ENCODE data around the gene TRMT2A.

DNA sequence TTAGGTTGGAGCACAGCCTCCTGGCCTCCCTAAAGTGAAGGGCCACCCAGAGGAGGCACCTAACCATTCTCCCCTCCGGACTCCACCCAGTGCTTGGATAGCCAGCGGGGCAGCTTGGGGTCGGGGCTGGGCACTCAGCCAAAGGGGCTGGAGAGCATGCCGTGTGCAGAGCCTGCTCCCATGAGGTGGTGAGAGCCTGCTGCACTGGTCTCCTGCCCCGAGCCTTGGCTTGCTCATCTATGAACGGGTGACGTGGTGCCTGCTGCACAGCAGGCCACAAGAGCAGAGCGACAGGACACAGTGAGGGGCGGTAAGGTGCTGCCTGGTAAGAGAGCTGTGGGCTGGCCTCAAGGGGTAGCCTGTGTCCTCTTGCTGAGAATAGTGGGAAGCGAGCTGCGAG is 47.8 kb upstream of the TRMT2A start:
- no peak for TF ChIP-seq POLR2AphosphoS5 (IDR thresholded peaks at IDR 0.05; ENCODE audit: low read depth, low read length)
- no peak for TF ChIP-seq POLR2A (IDR thresholded peaks at IDR 0.05; ENCODE audit: control extremely low read depth in 1 of 2, low read depth in 2 of 2, low read length in 2 of 2)
- TF ChIP-seq GTF2F1 (IDR thresholded peaks at IDR 0.05; ENCODE audit: borderline replicate concordance, low read depth, low read length): no peak
